ENCODE measurements around the gene KLHDC8A. TPM values are rescaled to one million over a fixed set of nuclear protein-coding genes. Genes with fewer than 3 reads are reported as not detected.
A peak's percentile ranks its signal among the peaks of the same experiment; 100 is the strongest.

Gene KLHDC8A
- total and polyA plus RNA-seq, 7 donors = 0.01 to 0.24 (median 0.03) TPM; not detected in 4

DNA sequence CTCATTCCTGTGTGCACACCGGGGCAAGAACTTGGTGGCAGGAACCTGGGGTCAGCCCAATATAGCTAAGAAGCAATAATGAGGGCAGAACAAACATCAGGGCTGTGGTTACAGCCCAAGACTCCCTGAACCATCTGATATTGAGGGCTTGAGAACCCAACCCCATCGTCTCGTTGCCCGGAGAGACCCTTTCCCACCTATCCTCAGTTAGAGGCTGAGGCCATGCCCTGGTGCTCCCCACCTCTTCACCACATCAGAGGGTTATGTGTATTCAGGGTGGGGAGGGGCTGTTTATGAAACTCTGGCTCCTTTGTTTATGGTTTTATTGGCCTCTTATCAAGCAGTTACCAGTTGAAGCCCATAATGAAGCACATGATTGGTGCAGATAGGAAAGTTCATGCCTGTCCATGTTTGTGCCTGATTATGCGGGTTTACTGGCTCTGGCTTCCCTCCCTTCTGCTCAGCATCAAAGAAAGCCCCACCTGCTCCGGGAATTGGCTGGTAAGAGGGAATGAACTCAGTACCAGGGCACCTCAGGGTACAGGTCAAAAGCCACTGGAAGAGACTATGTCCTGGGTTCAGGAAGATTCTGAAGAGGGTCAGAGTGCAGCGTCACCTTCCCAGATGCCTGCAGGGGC, 49.7 kb downstream of the KLHDC8A start:
- DNase-seq (no peak), ATAC-seq (no peak)
- intact Hi-C loops (cut with DNase I) = no loop called here
- peaks cover 2 to 88% of the 10 kb centered on the region in 2 donors for H3K36me3 ChIP-seq (ENCODE audit: insufficient read depth in 1 of 2, low read depth in 1 of 2)
- no peaks in the 10 kb centered on the region for H3K4me1 ChIP-seq
- no peak overlapping the region for H3K4me3 ChIP-seq
- TF ChIP-seq, protein P1, sequence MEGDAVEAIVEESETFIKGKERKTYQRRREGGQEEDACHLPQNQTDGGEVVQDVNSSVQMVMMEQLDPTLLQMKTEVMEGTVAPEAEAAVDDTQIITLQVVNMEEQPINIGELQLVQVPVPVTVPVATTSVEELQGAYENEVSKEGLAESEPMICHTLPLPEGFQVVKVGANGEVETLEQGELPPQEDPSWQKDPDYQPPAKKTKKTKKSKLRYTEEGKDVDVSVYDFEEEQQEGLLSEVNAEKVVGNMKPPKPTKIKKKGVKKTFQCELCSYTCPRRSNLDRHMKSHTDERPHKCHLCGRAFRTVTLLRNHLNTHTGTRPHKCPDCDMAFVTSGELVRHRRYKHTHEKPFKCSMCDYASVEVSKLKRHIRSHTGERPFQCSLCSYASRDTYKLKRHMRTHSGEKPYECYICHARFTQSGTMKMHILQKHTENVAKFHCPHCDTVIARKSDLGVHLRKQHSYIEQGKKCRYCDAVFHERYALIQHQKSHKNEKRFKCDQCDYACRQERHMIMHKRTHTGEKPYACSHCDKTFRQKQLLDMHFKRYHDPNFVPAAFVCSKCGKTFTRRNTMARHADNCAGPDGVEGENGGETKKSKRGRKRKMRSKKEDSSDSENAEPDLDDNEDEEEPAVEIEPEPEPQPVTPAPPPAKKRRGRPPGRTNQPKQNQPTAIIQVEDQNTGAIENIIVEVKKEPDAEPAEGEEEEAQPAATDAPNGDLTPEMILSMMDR (IDR thresholded peaks at IDR 0.05) = no peak
- no peak overlapping the region for H3K27ac ChIP-seq
- no peaks in the 10 kb centered on the region for H3K9me3 ChIP-seq
- no peaks in the 10 kb centered on the region for H3K27me3 ChIP-seq (ENCODE audit: insufficient read depth in 3 of 3, low read length in 2 of 3)
- 79 to 93% (median 88%) methylated on average over 6 to 7 of the region's 7 CpGs for WGBS, 3 donors

DNA sequence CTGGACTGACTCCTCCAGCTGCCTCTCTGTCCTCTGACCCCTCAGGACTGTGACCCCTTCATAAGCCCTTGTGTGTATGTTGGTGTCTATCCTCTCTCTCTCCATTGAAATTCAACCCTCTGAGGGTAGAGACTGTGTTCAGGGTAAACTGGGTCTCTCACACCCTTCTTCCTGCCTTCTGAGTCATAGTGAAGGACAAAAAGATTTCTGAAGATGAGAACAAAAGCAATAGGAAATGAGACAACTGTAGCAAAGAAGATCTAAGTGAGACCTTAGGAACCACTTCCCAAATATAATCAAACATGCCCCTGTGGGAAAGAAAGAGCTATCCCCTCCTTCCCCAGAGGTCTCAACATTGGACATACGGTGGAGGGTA, 52.0 kb downstream of the KLHDC8A start:
- Histone ChIP-seq H3K9me3 (no peaks in the 10 kb centered on the region), H3K27me3 (ENCODE audit: insufficient read depth in 3 of 3, low read length in 2 of 3) (no peaks in the 10 kb centered on the region), H3K36me3 (ENCODE audit: insufficient read depth in 1 of 2, low read depth in 1 of 2) (peaks cover 2 to 65% of the 10 kb centered on the region in 2 donors), H3K4me3 (no peak overlapping the region), H3K27ac (no peak overlapping the region), H3K4me1 (no peaks in the 10 kb centered on the region)
- ATAC-seq = no peak
- intact Hi-C loops (cut with DNase I) = no loop called here
- DNase-seq = no peak
- 94 to 100% (median 100%) methylated on average over 1 of the region's 1 CpG for WGBS, 3 donors
- TF ChIP-seq, protein P1 (IDR thresholded peaks at IDR 0.05) = no peak

DNA sequence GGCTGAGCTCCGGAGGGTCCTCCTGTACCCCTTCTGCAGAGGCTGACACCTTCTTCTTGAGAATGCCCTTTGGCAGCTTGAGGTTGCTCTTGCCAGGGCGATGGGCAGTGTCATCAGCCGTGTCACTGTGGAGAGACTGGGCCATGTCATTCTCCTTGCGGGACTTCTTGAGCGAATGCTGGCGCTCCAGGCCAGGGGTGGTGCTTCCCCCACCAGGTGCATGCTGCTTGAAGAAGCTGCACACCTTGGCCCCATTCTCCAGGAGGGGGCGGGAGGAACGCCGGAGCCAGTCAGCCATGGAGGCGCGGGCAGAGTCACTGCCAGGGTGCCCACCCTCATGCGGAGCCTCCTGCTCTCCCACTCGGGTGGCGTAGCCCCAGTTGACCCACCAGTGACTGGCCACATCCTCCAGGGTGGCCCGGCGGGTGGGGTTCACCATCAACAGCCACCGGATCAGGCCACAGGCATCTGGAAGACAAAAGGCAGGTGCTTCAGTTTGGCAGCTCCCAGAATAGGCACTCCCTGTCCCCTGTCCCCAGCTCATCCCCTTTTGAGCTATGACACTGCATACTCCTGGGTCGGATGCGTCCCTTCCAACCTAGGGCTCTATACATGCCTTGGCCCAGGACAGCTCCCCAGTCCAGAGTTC, 52.6 kb downstream of the KLHDC8A start:
- Histone ChIP-seq H3K4me1 (no peaks in the 10 kb centered on the region), H3K27ac (no peak overlapping the region), H3K9me3 (no peaks in the 10 kb centered on the region), H3K36me3 (ENCODE audit: insufficient read depth in 1 of 2, low read depth in 1 of 2) (peaks cover 2 to 60% of the 10 kb centered on the region in 2 donors), H3K27me3 (ENCODE audit: insufficient read depth in 3 of 3, low read length in 2 of 3) (no peaks in the 10 kb centered on the region), H3K4me3 (no peak overlapping the region)
- peak in 1 of 4 donors; percentile 29 for ATAC-seq
- WGBS, 3 donors = 92 to 96% (median 95%) methylated on average over 19 of the region's 19 CpGs
- TF ChIP-seq, protein P1 (IDR thresholded peaks at IDR 0.05) = no peak
- no peak for DNase-seq
- intact Hi-C loops (cut with DNase I) = no loop called here

DNA sequence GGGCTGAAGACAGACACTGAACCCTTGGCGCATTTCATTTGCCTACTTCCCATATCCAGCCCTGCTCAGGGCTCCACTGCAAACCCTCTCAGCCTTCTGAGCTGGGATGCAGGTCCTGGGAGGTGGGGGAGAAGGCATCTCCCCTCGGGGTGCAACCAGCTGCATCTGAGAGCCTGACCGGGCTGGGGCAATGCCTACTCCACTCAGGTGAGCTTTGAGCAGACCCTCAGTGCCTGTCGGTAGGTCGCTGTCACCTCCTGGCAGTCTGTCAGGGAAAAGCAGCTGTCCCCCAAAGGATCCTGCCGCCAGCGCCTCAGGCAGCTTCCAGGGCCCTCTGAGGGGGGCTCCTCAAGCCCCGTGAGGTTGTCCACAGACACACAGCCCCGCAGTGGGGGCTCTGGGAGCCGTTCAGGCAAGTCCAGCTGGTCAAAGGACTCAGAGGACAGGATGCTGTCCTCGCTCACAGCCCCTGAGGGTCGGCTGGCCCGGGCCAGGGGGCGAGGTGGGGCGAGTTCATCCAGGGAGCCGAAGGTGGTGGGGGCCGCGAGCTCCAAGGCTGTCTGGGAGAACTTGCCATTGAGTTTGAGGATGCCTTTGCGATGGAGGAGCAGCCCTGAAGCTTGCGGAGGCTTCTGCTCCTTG, 53.4 kb downstream of the KLHDC8A start:
- Histone ChIP-seq H3K4me3 (no peak overlapping the region), H3K27ac (no peak overlapping the region), H3K4me1 (no peaks in the 10 kb centered on the region), H3K27me3 (ENCODE audit: insufficient read depth in 3 of 3, low read length in 2 of 3) (no peaks in the 10 kb centered on the region), H3K36me3 (ENCODE audit: insufficient read depth in 1 of 2, low read depth in 1 of 2) (peaks cover 2 to 56% of the 10 kb centered on the region in 2 donors), H3K9me3 (no peaks in the 10 kb centered on the region)
- TF ChIP-seq, protein P1 (IDR thresholded peaks at IDR 0.05) = no peak
- no peak for DNase-seq
- WGBS, 3 donors = 84 to 87% (median 85%) methylated on average over 20 of the region's 20 CpGs
- intact Hi-C loops (cut with DNase I) = no loop called here
- ATAC-seq = no peak

Data from psoas muscle (tissue), 8 donors.